Common myeloid progenitor, CD34-positive (primary cell): ENCODE data around the gene PAGE2B.

Experiments used
- CTCF ChIA-PET: fragments of 350-600 bp; sonication (Branson Sonifier 250); formaldehyde crosslinking; loops from one replicate; lab custom pipeline; 2021; ENCODE audit warnings: antibody characterized with exemption; lab: Charles Lee
- POLR2A ChIA-PET: fragments of 350-600 bp; sonication (Branson Sonifier 250); formaldehyde crosslinking; loops from one replicate; lab custom pipeline; 2021; ENCODE audit warnings: antibody characterized with exemption; lab: Charles Lee
- DNase-seq, 3 donors: peaks; one replicate each; pipeline versions ENCODE4 v3.0.0 to v3.0.0-alpha.2; 2013
- H3K27ac ChIP-seq, 2 experiments: 1 replicate in 1 of 2; 2 replicates in 1 of 2; pipeline ENCODE4 v1.7.0; 2013; ENCODE audit warnings: inconsistent platforms in 2 of 2, low read length in 2 of 2, mild to moderate bottlenecking in 2 of 2, low read depth in 1 of 2, moderate library complexity in 1 of 2; ENCODE audit not compliant: severe bottlenecking in 2 of 2, insufficient read depth in 1 of 2, poor library complexity in 1 of 2
- H3K27me3 ChIP-seq, 5 experiments: replicated peaks in 2 of 5; 1 replicate in 3 of 5; 2 replicates in 2 of 5; pipeline versions ENCODE4 v1.6.1 to v1.7.0; 2013; ENCODE audit warnings: low read length in 4 of 5, mild to moderate bottlenecking in 2 of 5, moderate library complexity in 2 of 5, inconsistent platforms in 1 of 5; ENCODE audit not compliant: insufficient read depth in 5 of 5, control insufficient read depth in 4 of 5
- H3K36me3 ChIP-seq, 4 experiments: 1 replicate in 2 of 4; 2 replicates in 2 of 4; pipeline versions ENCODE4 v1.6.1 to v1.7.0; 2013; ENCODE audit warnings: low read length in 3 of 4, control low read depth in 1 of 4, mild to moderate bottlenecking in 1 of 4; ENCODE audit not compliant: control insufficient read depth in 4 of 4, insufficient read depth in 4 of 4
- H3K4me1 ChIP-seq, 4 experiments: 1 replicate in 3 of 4; 2 replicates in 1 of 4; pipeline versions ENCODE4 v1.6.1 to v1.7.1; 2013; ENCODE audit warnings: low read length in 3 of 4, mild to moderate bottlenecking in 3 of 4, control low read depth in 1 of 4, inconsistent platforms in 1 of 4, moderate library complexity in 1 of 4; ENCODE audit not compliant: control insufficient read depth in 4 of 4, insufficient read depth in 4 of 4; ENCODE audit errors: control extremely low read depth in 1 of 4
- H3K4me3 ChIP-seq, 7 experiments: 1 replicate in 4 of 7; 2 replicates in 3 of 7; pipeline versions ENCODE4 v1.5.1 to v1.7.0; 2013; ENCODE audit warnings: mild to moderate bottlenecking in 7 of 7, low read length in 6 of 7, moderate library complexity in 6 of 7, inconsistent platforms in 2 of 7, low read depth in 2 of 7, control low read depth in 1 of 7; ENCODE audit not compliant: insufficient read depth in 4 of 7, control insufficient read depth in 1 of 7; ENCODE audit errors: extremely low read depth in 1 of 7
- H3K9me3 ChIP-seq, 5 experiments: 1 replicate in 4 of 5; 2 replicates in 1 of 5; pipeline versions ENCODE4 v1.6.1 to v1.7.1; 2013; ENCODE audit warnings: low read length in 4 of 5, mild to moderate bottlenecking in 2 of 5, inconsistent platforms in 1 of 5, low read depth in 1 of 5, moderate library complexity in 1 of 5; ENCODE audit not compliant: control insufficient read depth in 4 of 5, insufficient read depth in 2 of 5; ENCODE audit errors: control extremely low read depth in 1 of 5
- WGBS: methylation state at CpG from one replicate; pipeline ENCODE4 v1.1.5; 2013; ENCODE audit not compliant: insufficient coverage; 5-methylcytosine and 5-hydroxymethylcytosine counted together

PAGE2B gene

GRCh38 chrX:55072286-55072685 is 2.5 kb upstream of the PAGE2B start:
- ChIA-PET POLR2A (no interaction called here), CTCF (no interaction called here)
- no peaks in the 10 kb centered on the region for H3K9me3 ChIP-seq
- H3K4me1 ChIP-seq: no peaks in the 10 kb centered on the region
- no peak overlapping the region for H3K4me3 ChIP-seq
- H3K36me3 ChIP-seq: no peaks in the 10 kb centered on the region
- no peak overlapping the region for H3K27ac ChIP-seq
- DNase-seq: no peak
- WGBS: 57% methylated on average over 1 of the region's 3 CpGs
- no peaks in the 10 kb centered on the region for H3K27me3 ChIP-seq

- H3K4me1 ChIP-seq: no peaks in the 10 kb centered on the region
- no peak within 1 kb of the TSS for H3K4me3 ChIP-seq
- H3K9me3 ChIP-seq: peaks cover 0 to 4% (median 0%) of the 10 kb centered on the region in 5 experiments
- H3K36me3 ChIP-seq: no peaks in the 10 kb centered on the region
- ChIA-PET POLR2A (no interaction called here), CTCF (no interaction called here)
- no peaks in the 10 kb centered on the region for H3K27me3 ChIP-seq
- no peak for DNase-seq
- 86% methylated on average over 27 of the region's 30 CpGs for WGBS
- H3K27ac ChIP-seq: no peak within 1 kb of the TSS
Measured at GRCh38 chrX:55088795-55089489, 14.1 kb downstream of the PAGE2B start, which contains the start of gene PAGE2. TSS of gene PAGE2 (plus strand) at chrX:55089018. CDS start at chrX:55090021, 1,003 bp downstream.

- DNase-seq: no peak
- Histone ChIP-seq H3K27me3 (peaks cover 0 to 2% (median 0%) of the 10 kb centered on the region in 5 experiments), H3K36me3 (no peaks in the 10 kb centered on the region), H3K9me3 (no peaks in the 10 kb centered on the region), H3K4me3 (no peak overlapping the region), H3K4me1 (no peaks in the 10 kb centered on the region), H3K27ac (no peak overlapping the region)
- 55% methylated on average over 2 of the region's 2 CpGs for WGBS
- ChIA-PET POLR2A (no interaction called here), CTCF (no interaction called here)
Measured at GRCh38 chrX:55098691-55099090, 23.9 kb downstream of the PAGE2B start.

GRCh38 chrX:55099162-55099561 is 24.3 kb downstream of the PAGE2B start:
- Histone ChIP-seq H3K27me3 (peaks cover 0 to under 1% (median 0%) of the 10 kb centered on the region in 5 experiments), H3K4me3 (no peak overlapping the region), H3K4me1 (no peaks in the 10 kb centered on the region), H3K9me3 (no peaks in the 10 kb centered on the region), H3K27ac (no peak overlapping the region), H3K36me3 (no peaks in the 10 kb centered on the region)
- POLR2A ChIA-PET: no interaction called here
- CTCF ChIA-PET: no interaction called here
- no CpG with 5 or more reads among the region's 1 CpG for WGBS
- DNase-seq: no peak

GRCh38 chrX:55102754-55103153 is 27.9 kb downstream of the PAGE2B start:
- WGBS: no CpG with 5 or more reads among the region's 3 CpGs
- Histone ChIP-seq H3K4me3 (no peak overlapping the region), H3K27ac (no peak overlapping the region), H3K36me3 (no peaks in the 10 kb centered on the region), H3K9me3 (no peaks in the 10 kb centered on the region), H3K27me3 (no peaks in the 10 kb centered on the region), H3K4me1 (no peaks in the 10 kb centered on the region)
- DNase-seq: no peak
- ChIA-PET CTCF (no interaction called here), POLR2A (no interaction called here)

- Histone ChIP-seq H3K27me3 (no peaks in the 10 kb centered on the region), H3K36me3 (no peaks in the 10 kb centered on the region), H3K4me1 (no peaks in the 10 kb centered on the region), H3K9me3 (no peaks in the 10 kb centered on the region), H3K4me3 (no peak overlapping the region), H3K27ac (no peak overlapping the region)
- DNase-seq: no peak
- ChIA-PET POLR2A (no interaction called here), CTCF (no interaction called here)
Measured at GRCh38 chrX:55107262-55107661, 32.4 kb downstream of the PAGE2B start.

GRCh38 chrX:55107911-55108310 is 33.1 kb downstream of the PAGE2B start:
- Histone ChIP-seq H3K9me3 (no peaks in the 10 kb centered on the region), H3K27ac (no peak overlapping the region), H3K27me3 (no peaks in the 10 kb centered on the region), H3K36me3 (no peaks in the 10 kb centered on the region), H3K4me1 (no peaks in the 10 kb centered on the region), H3K4me3 (no peak overlapping the region)
- 42% methylated on average over 2 of the region's 2 CpGs for WGBS
- no peak for DNase-seq
- ChIA-PET CTCF (no interaction called here), POLR2A (no interaction called here)
